ENCODE results near the gene PARP14. TPM values are rescaled to one million over a fixed set of nuclear protein-coding genes. Genes with fewer than 3 reads are reported as not detected.

PARP14 gene
- total RNA-seq, 1 donor from 2014 or later, result 68.6 TPM

DNA sequence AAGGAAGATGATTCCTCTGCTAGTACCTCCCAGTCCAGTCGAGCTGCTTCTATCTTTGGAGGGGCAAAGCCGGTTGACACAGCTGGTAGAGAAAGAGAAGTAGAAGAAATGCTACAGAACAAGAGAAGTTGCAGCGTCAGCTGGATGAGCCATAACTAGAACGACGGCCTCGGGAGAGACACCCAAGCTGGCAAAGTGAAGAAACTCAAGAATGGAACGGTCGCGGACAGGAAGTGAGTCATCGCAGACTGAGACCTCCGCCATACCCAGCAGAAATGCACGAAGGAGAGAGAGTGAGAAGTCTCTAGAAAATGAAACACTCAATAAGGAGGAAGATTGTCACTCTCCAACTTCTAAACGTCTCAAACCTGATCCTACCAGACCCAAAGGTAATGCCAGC is 19.0 kb upstream of the PARP14 start:
- Mint-ChIP-seq H3K4me1 (ENCODE audit: low read depth) (no peaks in the 10 kb centered on the region), H3K36me3 (ENCODE audit: low read depth) (no peaks in the 10 kb centered on the region), H3K27ac (no peak overlapping the region), H3K27me3 (ENCODE audit: insufficient read depth) (peaks cover 17% of the 10 kb centered on the region), H3K4me3 (no peak overlapping the region), H3K9me3 (peaks cover 6% of the 10 kb centered on the region)
- DNase-seq (ENCODE audit: low spot score), result no peak
- intact Hi-C loops (cut with micrococcal nuclease), result no loop called here

GRCh38 chr3:122662505-122662904 is 18.1 kb upstream of the PARP14 start:
- Mint-ChIP-seq H3K27me3 (ENCODE audit: insufficient read depth) (peaks cover 17% of the 10 kb centered on the region), H3K9me3 (peaks cover 7% of the 10 kb centered on the region), H3K4me1 (ENCODE audit: low read depth) (no peaks in the 10 kb centered on the region), H3K27ac (no peak overlapping the region), H3K36me3 (ENCODE audit: low read depth) (no peaks in the 10 kb centered on the region), H3K4me3 (no peak overlapping the region)
- DNase-seq (ENCODE audit: low spot score), result no peak
- intact Hi-C loops (cut with micrococcal nuclease), result no loop called here

DNA sequence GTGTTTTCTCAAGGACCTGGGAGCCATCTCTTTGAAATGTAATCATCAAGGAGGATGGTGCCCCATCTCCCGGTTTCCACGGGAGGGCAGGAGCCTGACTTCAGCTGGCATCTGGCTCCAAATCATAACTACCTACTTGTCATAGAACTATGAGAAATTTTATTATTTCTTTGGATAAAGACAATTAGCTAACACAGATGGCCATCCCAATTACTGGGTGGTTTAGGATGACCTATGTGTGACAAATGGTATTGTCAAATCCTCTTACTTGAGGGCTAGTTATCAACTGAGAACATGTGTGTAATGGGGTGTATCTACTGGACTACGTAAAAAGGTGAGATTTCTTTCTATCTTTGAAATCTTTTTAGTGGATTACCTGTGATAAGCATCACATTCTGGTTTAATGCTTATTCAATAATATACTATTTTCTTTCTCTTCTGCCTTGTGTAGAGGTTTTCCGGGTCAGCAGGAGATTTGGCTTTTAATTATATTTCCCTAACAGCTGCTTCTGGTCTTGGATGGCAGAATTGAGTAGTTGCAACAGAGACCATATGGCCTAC is 15.3 kb upstream of the PARP14 start:
- no peak for DNase-seq (ENCODE audit: low spot score)
- Mint-ChIP-seq H3K27me3 (ENCODE audit: insufficient read depth) (peaks cover 10% of the 10 kb centered on the region), H3K36me3 (ENCODE audit: low read depth) (peaks cover 2% of the 10 kb centered on the region), H3K9me3 (peaks cover 11% of the 10 kb centered on the region), H3K4me3 (no peak overlapping the region), H3K27ac (no peak overlapping the region), H3K4me1 (ENCODE audit: low read depth) (peaks cover 14% of the 10 kb centered on the region)
- intact Hi-C loops (cut with micrococcal nuclease), result no loop called here

DNA sequence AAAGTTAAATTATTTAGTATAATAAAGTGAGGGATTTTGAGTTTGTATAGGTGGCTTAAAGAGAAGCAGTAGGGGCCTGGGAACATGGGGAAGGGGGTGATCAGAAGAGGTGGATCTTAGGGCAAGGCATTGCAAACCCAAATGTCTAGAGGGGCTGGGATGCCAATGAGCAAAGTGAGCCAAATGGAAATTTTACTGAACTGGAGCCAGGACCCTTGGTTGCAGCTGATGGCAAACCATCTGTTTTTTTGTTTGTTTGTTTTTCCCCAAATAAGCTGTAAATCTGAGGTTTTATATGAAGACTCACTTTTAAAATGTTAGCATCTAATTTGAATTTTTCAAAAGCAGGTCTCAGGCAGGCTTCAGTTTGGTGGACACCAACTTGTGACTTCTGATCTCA is 14.8 kb upstream of the PARP14 start:
- Mint-ChIP-seq H3K27ac (no peak overlapping the region), H3K36me3 (ENCODE audit: low read depth) (peaks cover 2% of the 10 kb centered on the region), H3K4me3 (no peak overlapping the region), H3K9me3 (peaks cover 9% of the 10 kb centered on the region), H3K4me1 (ENCODE audit: low read depth) (peaks cover 14% of the 10 kb centered on the region), H3K27me3 (ENCODE audit: insufficient read depth) (peaks cover 10% of the 10 kb centered on the region)
- no peak for DNase-seq (ENCODE audit: low spot score)
- intact Hi-C loops (cut with micrococcal nuclease), result no loop called here

GRCh38 chr3:122668930-122669730 is 11.5 kb upstream of the PARP14 start:
- DNase-seq (ENCODE audit: low spot score), result no peak
- H3K27me3 Mint-ChIP-seq (ENCODE audit: insufficient read depth), result peaks cover 2% of the 10 kb centered on the region
- peaks cover 8% of the 10 kb centered on the region for H3K9me3 Mint-ChIP-seq
- H3K36me3 Mint-ChIP-seq (ENCODE audit: low read depth), result peaks cover 2% of the 10 kb centered on the region
- H3K4me3 Mint-ChIP-seq, result no peak overlapping the region
- intact Hi-C loops (cut with micrococcal nuclease), result loop anchor here (1.0 to 2.0 kb wide), 3 partner anchors 26 to 93 kb away; no protein-coding TSS in a partner anchor
- peaks cover 14% of the 10 kb centered on the region for H3K4me1 Mint-ChIP-seq (ENCODE audit: low read depth)
- peak overlapping the region; percentile 80 for H3K27ac Mint-ChIP-seq

- intact Hi-C loops (cut with micrococcal nuclease), result no loop called here
Observed at GRCh38 chr3:122671553-122671952, 9.1 kb upstream of the PARP14 start.

DNA sequence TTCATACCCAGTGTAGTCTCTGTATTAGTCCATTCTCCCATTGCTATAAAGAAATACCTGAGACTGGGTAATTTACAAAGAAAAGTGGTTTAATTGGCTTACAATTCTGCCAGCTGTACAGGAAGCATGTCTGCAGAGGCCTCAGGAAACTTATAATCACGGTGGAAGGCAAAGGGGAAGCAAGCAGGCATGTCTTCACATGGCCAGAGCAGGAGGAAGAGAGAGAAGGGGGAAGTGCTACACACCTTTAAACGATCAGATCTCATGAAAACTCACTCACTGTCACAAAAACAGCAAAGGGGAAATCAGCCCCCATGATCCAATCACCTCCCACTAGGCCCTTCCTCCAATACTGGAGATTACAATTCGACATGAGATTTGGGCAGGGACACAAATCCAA is 6.3 kb upstream of the PARP14 start:
- no peak for DNase-seq (ENCODE audit: low spot score)
- Mint-ChIP-seq H3K4me3 (no peak overlapping the region), H3K27me3 (ENCODE audit: insufficient read depth) (no peaks in the 10 kb centered on the region), H3K4me1 (ENCODE audit: low read depth) (peaks cover 22% of the 10 kb centered on the region), H3K27ac (no peak overlapping the region), H3K36me3 (ENCODE audit: low read depth) (peaks cover 1% of the 10 kb centered on the region), H3K9me3 (peaks cover 17% of the 10 kb centered on the region)
- intact Hi-C loops (cut with micrococcal nuclease), result no loop called here

More at GRCh38 chr3:122671553-122671952, 9.1 kb upstream of the PARP14 start:
- no peak for DNase-seq (ENCODE audit: low spot score)
- H3K4me1 Mint-ChIP-seq (ENCODE audit: low read depth), result peaks cover 14% of the 10 kb centered on the region
- H3K27me3 Mint-ChIP-seq (ENCODE audit: insufficient read depth), result no peaks in the 10 kb centered on the region
- H3K36me3 Mint-ChIP-seq (ENCODE audit: low read depth), result peaks cover 3% of the 10 kb centered on the region
- H3K27ac Mint-ChIP-seq, result no peak overlapping the region
- no peak overlapping the region for H3K4me3 Mint-ChIP-seq
- peaks cover 21% of the 10 kb centered on the region for H3K9me3 Mint-ChIP-seq

DNA sequence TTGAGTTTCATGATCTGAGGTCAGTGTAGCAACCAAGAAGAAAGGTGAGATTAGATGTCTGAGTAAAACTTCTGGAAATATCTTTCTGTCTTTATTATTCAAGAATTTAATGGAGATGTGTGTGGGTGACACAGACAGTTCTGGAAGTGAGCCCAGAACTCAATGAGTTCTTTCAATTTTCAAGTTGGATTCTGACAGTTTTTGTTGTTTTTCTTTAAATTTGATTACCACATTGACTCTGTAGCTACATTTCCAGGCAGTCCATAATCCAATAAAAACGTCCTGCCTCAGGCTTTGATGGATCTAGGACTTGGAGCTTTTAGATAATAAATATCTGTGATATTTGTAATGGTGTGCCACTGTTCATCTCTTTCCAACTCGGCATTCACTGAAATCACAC is 3.9 kb upstream of the PARP14 start:
- no peaks in the 10 kb centered on the region for H3K27me3 Mint-ChIP-seq (ENCODE audit: insufficient read depth)
- intact Hi-C loops (cut with micrococcal nuclease), result loop anchor here (5.0 kb wide), 1 partner anchor 839 kb away; the partner anchor contains the start of genes EAF2 and IQCB1
- H3K36me3 Mint-ChIP-seq (ENCODE audit: low read depth), result peaks cover 12% of the 10 kb centered on the region
- H3K27ac Mint-ChIP-seq, result no peak overlapping the region
- peaks cover 28% of the 10 kb centered on the region for H3K4me1 Mint-ChIP-seq (ENCODE audit: low read depth)
- peaks cover 13% of the 10 kb centered on the region for H3K9me3 Mint-ChIP-seq
- no peak overlapping the region for H3K4me3 Mint-ChIP-seq
- DNase-seq (ENCODE audit: low spot score), result no peak

DNA sequence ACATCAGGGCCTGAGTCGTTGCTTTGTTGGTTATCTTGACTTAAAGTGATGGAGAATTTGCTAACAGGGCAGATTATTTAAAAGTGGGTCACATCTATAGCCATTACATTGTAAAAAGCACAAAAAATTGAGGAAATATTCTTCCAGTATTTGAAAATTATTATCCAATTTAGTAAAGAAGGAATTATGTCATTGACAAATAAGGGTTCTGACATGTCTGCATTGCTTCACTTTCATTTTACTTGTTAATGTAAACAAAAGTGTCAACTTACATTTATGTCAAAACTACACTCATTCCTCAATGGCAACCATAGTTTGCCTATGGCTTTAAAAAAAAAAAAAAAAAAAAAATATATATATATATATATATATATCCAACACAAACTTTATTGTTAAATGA is 3.4 kb upstream of the PARP14 start:
- Mint-ChIP-seq H3K27me3 (ENCODE audit: insufficient read depth) (no peaks in the 10 kb centered on the region), H3K9me3 (peaks cover 13% of the 10 kb centered on the region), H3K4me3 (no peak overlapping the region), H3K4me1 (ENCODE audit: low read depth) (peaks cover 33% of the 10 kb centered on the region), H3K27ac (no peak overlapping the region), H3K36me3 (ENCODE audit: low read depth) (peaks cover 14% of the 10 kb centered on the region)
- no peak for DNase-seq (ENCODE audit: low spot score)
- intact Hi-C loops (cut with micrococcal nuclease), result loop anchor here (5.0 kb wide), 1 partner anchor 840 kb away; the partner anchor contains the start of genes EAF2 and IQCB1

- no peaks in the 10 kb centered on the region for H3K27me3 Mint-ChIP-seq (ENCODE audit: insufficient read depth)
- H3K36me3 Mint-ChIP-seq (ENCODE audit: low read depth), result peaks cover 25% of the 10 kb centered on the region
- peaks cover 46% of the 10 kb centered on the region for H3K4me1 Mint-ChIP-seq (ENCODE audit: low read depth)
- peak overlapping the region; percentile 49 for H3K4me3 Mint-ChIP-seq
- intact Hi-C loops (cut with micrococcal nuclease), result loop anchor here (2.0 to 5.0 kb wide), 3 partner anchors 36 to 841 kb away; partner anchors contain the start of genes EAF2 and IQCB1
- H3K9me3 Mint-ChIP-seq, result peaks cover 13% of the 10 kb centered on the region
- peak overlapping the region; percentile 27 for H3K27ac Mint-ChIP-seq
- DNase-seq (ENCODE audit: low spot score), result no peak
Observed at GRCh38 chr3:122678506-122678905, 2.1 kb upstream of the PARP14 start.

DNA sequence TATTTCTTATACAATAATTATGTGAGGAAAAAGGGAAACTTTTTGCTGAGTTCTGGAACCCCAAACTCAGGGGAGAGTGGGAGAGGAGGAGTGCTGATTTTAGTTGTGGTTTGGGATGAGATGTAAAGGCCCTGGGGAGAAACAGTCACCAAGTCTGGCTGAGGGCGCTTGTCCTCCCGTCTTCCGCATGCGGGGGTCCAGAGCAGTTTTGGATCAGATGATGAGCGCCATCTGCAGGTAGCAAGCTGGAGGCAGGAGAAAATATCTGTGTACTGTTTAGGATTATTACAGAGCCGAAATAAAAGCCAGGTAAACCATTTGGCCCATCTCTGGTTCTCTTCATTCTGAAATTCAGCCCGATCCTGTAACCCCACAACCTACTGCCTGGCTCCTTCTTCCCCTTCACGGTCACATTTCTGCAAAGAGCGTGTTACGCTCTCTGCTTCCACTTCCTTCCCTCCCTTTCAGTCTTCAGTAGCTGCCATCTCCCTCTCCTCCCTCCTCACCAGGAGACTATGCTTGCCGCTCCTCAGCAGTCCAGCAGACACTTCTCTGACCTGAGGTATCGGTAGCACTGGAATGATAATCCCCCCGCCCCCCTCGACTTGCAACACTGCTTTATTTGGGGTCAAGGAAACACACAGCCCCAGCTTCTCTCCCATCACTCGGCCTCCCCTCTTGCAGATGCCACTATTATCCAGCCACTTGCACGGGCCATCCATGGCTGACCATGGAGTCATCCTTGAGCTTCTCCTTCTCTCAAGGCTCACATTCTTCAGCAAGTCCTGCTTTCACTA is 1.4 kb upstream of the PARP14 start:
- peaks cover 11% of the 10 kb centered on the region for H3K9me3 Mint-ChIP-seq
- peak overlapping the region; percentile 97 for H3K27ac Mint-ChIP-seq
- DNase-seq (ENCODE audit: low spot score), result peak; percentile 77
- H3K36me3 Mint-ChIP-seq (ENCODE audit: low read depth), result peaks cover 27% of the 10 kb centered on the region
- H3K27me3 Mint-ChIP-seq (ENCODE audit: insufficient read depth), result no peaks in the 10 kb centered on the region
- peak overlapping the region; percentile 95 for H3K4me3 Mint-ChIP-seq
- intact Hi-C loops (cut with micrococcal nuclease), result loop anchor here (1.0 to 5.0 kb wide), 10 partner anchors 36 to 1133 kb away; partner anchors contain the start of genes DTX3L, EAF2, IQCB1 and PARP9
- H3K4me1 Mint-ChIP-seq (ENCODE audit: low read depth), result peaks cover 54% of the 10 kb centered on the region

DNA sequence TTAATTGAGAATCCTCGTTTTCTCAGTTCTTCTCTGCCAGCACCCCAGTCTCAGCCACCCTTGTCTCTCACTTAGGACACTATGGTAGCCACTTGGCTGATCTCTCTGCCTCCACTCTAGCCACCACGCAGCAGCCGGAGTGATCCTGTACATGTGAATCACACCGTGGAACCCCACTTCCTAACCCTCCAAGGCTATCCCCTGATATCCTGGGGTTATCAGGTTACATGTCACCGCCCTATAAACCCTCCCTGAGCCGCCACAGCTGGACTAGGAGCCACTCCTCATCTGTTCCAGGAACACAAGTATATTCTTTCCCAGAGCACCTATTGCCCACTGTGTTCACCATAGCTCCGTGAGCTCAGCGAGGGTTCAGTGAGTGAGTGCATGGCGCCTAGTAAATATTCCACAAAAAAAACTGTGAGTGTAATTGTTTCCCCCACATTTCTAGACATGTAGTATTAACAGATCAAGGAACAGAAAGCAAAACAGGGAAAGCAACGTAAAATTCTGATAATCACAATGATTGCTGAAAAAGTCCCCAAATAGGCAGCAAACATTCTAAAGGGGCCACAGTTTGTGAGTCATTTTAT is 661 bp upstream of the PARP14 start:
- H3K27me3 Mint-ChIP-seq (ENCODE audit: insufficient read depth), result no peaks in the 10 kb centered on the region
- H3K4me1 Mint-ChIP-seq (ENCODE audit: low read depth), result peaks cover 61% of the 10 kb centered on the region
- peaks cover 34% of the 10 kb centered on the region for H3K36me3 Mint-ChIP-seq (ENCODE audit: low read depth)
- no peak for DNase-seq (ENCODE audit: low spot score)
- intact Hi-C loops (cut with micrococcal nuclease), result loop anchor here (1.0 to 5.0 kb wide), 14 partner anchors 37 to 1134 kb away; partner anchors contain the start of genes DTX3L, EAF2, FAM162A and HSPBAP1
- peaks cover 5% of the 10 kb centered on the region for H3K9me3 Mint-ChIP-seq
- H3K4me3 Mint-ChIP-seq, result peak overlapping the region; percentile 95
- H3K27ac Mint-ChIP-seq, result peak overlapping the region; percentile 97

Data from activated T-helper 1 cell treated with anti-CD3 and anti-CD28 coated beads, Interleukin-12 subunit alpha, Interleukin-12 subunit beta, Interleukin-2, Interleukin-4 antibody, amounts not matched to agents 30 ng/mL and 10 ng/mL and 1 ng/mL, durations not matched to agents 14 hours and 24 hours and 36 hours (primary cell).